H9 (cell line): Measurements from ENCODE around the gene LMOD1. TPM values are rescaled to one million over a fixed set of nuclear protein-coding genes. Genes with fewer than 3 reads are reported as not detected.

Source experiments
- DNase-seq: peaks from one replicate; pipeline ENCODE4 v3.0.0-alpha.2; 2017
- H2AFZ ChIP-seq: one replicate; pipeline ENCODE4 v1.6.1; 2013; ENCODE audit warnings: mild to moderate bottlenecking, low read length, control low read depth, moderate library complexity
- H2AK5ac ChIP-seq: 2 replicates; pipeline ENCODE4 v1.6.1; 2013; ENCODE audit warnings: low read length, control low read depth, mixed read lengths; ENCODE audit not compliant: insufficient read length
- H2BK120ac ChIP-seq: one replicate; pipeline ENCODE4 v1.6.1; 2013; ENCODE audit warnings: low read depth, mild to moderate bottlenecking, low read length, control low read depth, inconsistent platforms; ENCODE audit not compliant: poor library complexity, severe bottlenecking
- H2BK12ac ChIP-seq: 2 replicates; pipeline ENCODE4 v1.6.1; 2013; ENCODE audit warnings: low read length, control low read depth, mixed read lengths, low read depth; ENCODE audit not compliant: insufficient read length
- H2BK15ac ChIP-seq: 2 replicates; pipeline ENCODE4 v1.6.1; 2013; ENCODE audit warnings: low read depth, low read length, control low read depth
- H2BK20ac ChIP-seq: one replicate; pipeline ENCODE4 v1.6.1; 2013; ENCODE audit warnings: low read depth, mild to moderate bottlenecking, low read length, control low read depth, inconsistent platforms; ENCODE audit not compliant: poor library complexity, severe bottlenecking
- H2BK5ac ChIP-seq: 2 replicates; pipeline ENCODE4 v1.6.1; 2013; ENCODE audit warnings: low read length, control low read depth, mixed read lengths; ENCODE audit not compliant: insufficient read length
- H3K14ac ChIP-seq: 2 replicates; pipeline ENCODE4 v1.6.1; 2013; ENCODE audit warnings: low read length, control low read depth; ENCODE audit not compliant: insufficient read depth
- H3K18ac ChIP-seq: 2 replicates; pipeline ENCODE4 v1.6.1; 2013; ENCODE audit warnings: low read depth, mild to moderate bottlenecking, mixed read lengths, low read length, control low read depth; ENCODE audit not compliant: insufficient read length
- H3K23ac ChIP-seq: 2 replicates; pipeline ENCODE4 v1.6.1; 2013; ENCODE audit warnings: low read length, control low read depth, mixed read lengths, low read depth; ENCODE audit not compliant: insufficient read length
- H3K23me2 ChIP-seq: 2 replicates; pipeline ENCODE4 v1.6.1; 2013; ENCODE audit warnings: low read depth, mild to moderate bottlenecking, mixed read lengths, low read length, control low read depth; ENCODE audit not compliant: insufficient read length, poor library complexity, severe bottlenecking
- H3K27ac ChIP-seq: 2 replicates; pipeline ENCODE4 v1.5.1; 2013; ENCODE audit warnings: low read length, control low read depth, mixed read lengths, low read depth; ENCODE audit not compliant: insufficient read length
- H3K27me3 ChIP-seq: 2 replicates; pipeline ENCODE4 v1.6.1; 2013; ENCODE audit warnings: low read length, control low read depth, inconsistent platforms; ENCODE audit not compliant: insufficient read depth
- H3K4ac ChIP-seq: 2 replicates; pipeline ENCODE4 v1.6.1; 2013; ENCODE audit warnings: low read depth, mild to moderate bottlenecking, control low read depth, inconsistent platforms, low read length, moderate library complexity
- H3K4me1 ChIP-seq: 2 replicates; pipeline ENCODE4 v1.6.1; 2013; ENCODE audit warnings: low read length, control low read depth, inconsistent platforms; ENCODE audit not compliant: insufficient read depth
- H3K4me2 ChIP-seq: 2 replicates; pipeline ENCODE4 v1.6.1; 2013; ENCODE audit warnings: low read length, control low read depth, mixed read lengths; ENCODE audit not compliant: insufficient read length, insufficient read depth
- H3K56ac ChIP-seq: 2 replicates; pipeline ENCODE4 v1.6.1; 2013; ENCODE audit warnings: low read depth, mild to moderate bottlenecking, mixed read lengths, low read length, control low read depth; ENCODE audit not compliant: insufficient read length
- H3K79me1 ChIP-seq: 2 replicates; pipeline ENCODE4 v1.6.1; 2013; ENCODE audit warnings: low read depth, mild to moderate bottlenecking, moderate library complexity, low read length, control low read depth, inconsistent platforms; ENCODE audit not compliant: insufficient read depth, poor library complexity, severe bottlenecking
- H3K79me2 ChIP-seq: 2 replicates; pipeline ENCODE4 v1.6.1; 2013; ENCODE audit warnings: low read length, control low read depth, inconsistent platforms; ENCODE audit not compliant: insufficient read depth
- H3K9ac ChIP-seq: 2 replicates; pipeline ENCODE4 v1.6.1; 2013; ENCODE audit warnings: low read length, control low read depth, mixed read lengths; ENCODE audit not compliant: insufficient read length; ENCODE audit errors: extremely low read depth
- H3K9me3 ChIP-seq: one replicate; pipeline ENCODE4 v1.6.1; 2013; ENCODE audit warnings: low read depth, low read length, inconsistent platforms; ENCODE audit not compliant: control insufficient read depth
- H3T11ph ChIP-seq: one replicate; pipeline ENCODE4 v1.6.1; 2013; ENCODE audit warnings: mild to moderate bottlenecking, low read length, control low read depth, inconsistent platforms
- H4K20me1 ChIP-seq: one replicate; pipeline ENCODE4 v1.6.1; 2013; ENCODE audit not compliant: control insufficient read depth, insufficient read length, insufficient read depth
- H4K5ac ChIP-seq: 2 replicates; pipeline ENCODE4 v1.6.1; 2013; ENCODE audit warnings: low read depth, mild to moderate bottlenecking, mixed read lengths, low read length, control low read depth; ENCODE audit not compliant: insufficient read length
- H4K8ac ChIP-seq: replicated peaks from 2 replicates; pipeline ENCODE4 v1.6.1; 2013; ENCODE audit warnings: low read length, control low read depth, mixed read lengths, low read depth; ENCODE audit not compliant: insufficient read length
- H4K91ac ChIP-seq: 2 replicates; pipeline ENCODE4 v1.6.1; 2013; ENCODE audit warnings: low read depth, mild to moderate bottlenecking, moderate library complexity, mixed read lengths, low read length, control low read depth; ENCODE audit not compliant: insufficient read length
- H3K27ac Mint-ChIP-seq, 3 experiments: 2 replicates in 2 of 3; 3 replicates in 1 of 3; pipeline ENCODE4 v1.8.0; 2020 to 2021; ENCODE audit warnings: mixed read lengths in 3 of 3, mild to moderate bottlenecking in 1 of 3, moderate library complexity in 1 of 3
- H3K27me3 Mint-ChIP-seq: 2 replicates; pipeline ENCODE4 v1.8.0; 2021; ENCODE audit warnings: low read depth, mild to moderate bottlenecking, moderate library complexity, mixed read lengths
- H3K36me3 Mint-ChIP-seq, 3 experiments: 2 replicates in 2 of 3; 3 replicates in 1 of 3; pipeline ENCODE4 v1.8.0; 2020 to 2021; ENCODE audit warnings: low read depth in 3 of 3, mixed read lengths in 3 of 3; ENCODE audit not compliant: insufficient read depth in 1 of 3
- H3K4me1 Mint-ChIP-seq, 2 experiments: 2 replicates each; pipeline ENCODE4 v1.8.0; 2020; ENCODE audit warnings: mixed read lengths in 2 of 2
- H3K4me3 Mint-ChIP-seq, 2 experiments: 2 replicates in 1 of 2; 3 replicates in 1 of 2; pipeline ENCODE4 v1.8.0; 2020 to 2021; ENCODE audit warnings: mild to moderate bottlenecking in 2 of 2, mixed read lengths in 2 of 2, moderate library complexity in 1 of 2
- H3K9me3 Mint-ChIP-seq, 2 experiments: 2 replicates in 1 of 2; 3 replicates in 1 of 2; pipeline ENCODE4 v1.8.0; 2020; ENCODE audit warnings: mild to moderate bottlenecking in 2 of 2, mixed read lengths in 2 of 2, moderate library complexity in 1 of 2
- WGBS: extraction: QIAGEN DNeasy Blood & Tissue Kit; methylation state at CpG from one replicate; pipeline ENCODE4 v1.1.7; 2013; ENCODE audit warnings: missing lambda C conversion rate, low lambda C conversion rate, mixed read lengths; ENCODE audit not compliant: insufficient read length; ENCODE audit errors: extremely low coverage; 5-methylcytosine and 5-hydroxymethylcytosine counted together
- total RNA-seq: library from RNA; stranded (reverse); gene quantifications from 2 replicates; pipeline ENCODE4 v1.2.1, GENCODE V29; 2021
- TF ChIP-seq, protein P1 (sequence below): fragments of 200-600 bp; sonication (generic); conservative IDR thresholded peaks from 3 replicates; pipeline ENCODE4 v1.8.0; 2021; ENCODE audit warnings: antibody characterized with exemption, mild to moderate bottlenecking

The LMOD1 gene
- total RNA-seq, 1 experiment from 2014 or later: 0.31 TPM

- Histone ChIP-seq H3K56ac (no peak overlapping the region), H2BK15ac (no peak overlapping the region; the same call in 1 of the 2 replicates), H3K27me3 (no peaks in the 10 kb centered on the region), H2BK5ac (no peak overlapping the region), H4K91ac (no peak overlapping the region), H3K4me2 (no peak overlapping the region), H3K79me1 (no peaks in the 10 kb centered on the region), H4K20me1 (no peaks in the 10 kb centered on the region), H3K27ac (no peak overlapping the region), H3K9ac (no peak overlapping the region), H2AK5ac (no peak overlapping the region), H2BK120ac (no peak overlapping the region), H3K9me3 (no peaks in the 10 kb centered on the region), H3K79me2 (no peaks in the 10 kb centered on the region), H4K8ac (no peak overlapping the region), H3T11ph (no peak overlapping the region), H2BK20ac (no peak overlapping the region), H3K18ac (no peak overlapping the region), H3K14ac (no peak overlapping the region; the same call in 1 of the 2 replicates), H2BK12ac (no peak overlapping the region), H3K23ac (no peak overlapping the region), H3K4ac (no peak overlapping the region), H3K23me2 (no peaks in the 10 kb centered on the region), H3K4me1 (no peaks in the 10 kb centered on the region), H4K5ac (no peak overlapping the region), H2AFZ (no peak overlapping the region)
- DNase-seq: no peak
- Mint-ChIP-seq H3K36me3 (no peaks in the 10 kb centered on the region), H3K4me3 (no peak overlapping the region), H3K27ac (peak overlapping the region in 1 of 3 experiments; percentile 51; a peak in 1 of 7 replicates), H3K27me3 (no peaks in the 10 kb centered on the region; the same call in none of the 2 replicates), H3K4me1 (peaks cover 7 to 10% of the 10 kb centered on the region in 2 experiments), H3K9me3 (no peaks in the 10 kb centered on the region)
- TF ChIP-seq, protein P1, sequence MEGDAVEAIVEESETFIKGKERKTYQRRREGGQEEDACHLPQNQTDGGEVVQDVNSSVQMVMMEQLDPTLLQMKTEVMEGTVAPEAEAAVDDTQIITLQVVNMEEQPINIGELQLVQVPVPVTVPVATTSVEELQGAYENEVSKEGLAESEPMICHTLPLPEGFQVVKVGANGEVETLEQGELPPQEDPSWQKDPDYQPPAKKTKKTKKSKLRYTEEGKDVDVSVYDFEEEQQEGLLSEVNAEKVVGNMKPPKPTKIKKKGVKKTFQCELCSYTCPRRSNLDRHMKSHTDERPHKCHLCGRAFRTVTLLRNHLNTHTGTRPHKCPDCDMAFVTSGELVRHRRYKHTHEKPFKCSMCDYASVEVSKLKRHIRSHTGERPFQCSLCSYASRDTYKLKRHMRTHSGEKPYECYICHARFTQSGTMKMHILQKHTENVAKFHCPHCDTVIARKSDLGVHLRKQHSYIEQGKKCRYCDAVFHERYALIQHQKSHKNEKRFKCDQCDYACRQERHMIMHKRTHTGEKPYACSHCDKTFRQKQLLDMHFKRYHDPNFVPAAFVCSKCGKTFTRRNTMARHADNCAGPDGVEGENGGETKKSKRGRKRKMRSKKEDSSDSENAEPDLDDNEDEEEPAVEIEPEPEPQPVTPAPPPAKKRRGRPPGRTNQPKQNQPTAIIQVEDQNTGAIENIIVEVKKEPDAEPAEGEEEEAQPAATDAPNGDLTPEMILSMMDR: no peak
- WGBS: no CpG with 5 or more reads among the region's 11 CpGs
Observed at GRCh38 chr1:201916649-201917249, 29.6 kb downstream of the LMOD1 start.
